K562 (cell line): Measurements from ENCODE around the gene FTSJ1.

Experiments
- CREB1 ChIP-seq, 2 experiments: sonication (generic) in 1 of 2; formaldehyde crosslinking in 1 of 2; IDR thresholded peaks; 2 replicates each; pipeline versions ENCODE4 v1.6.1 to v1.8.0; 2012 to 2022; ENCODE audit warnings: inconsistent platforms in 1 of 2, mild to moderate bottlenecking in 1 of 2, missing genetic modification reagents in 1 of 2, moderate library complexity in 1 of 2
- CTCF ChIP-seq, 3 experiments: IDR thresholded peaks in 2 of 3; conservative IDR thresholded peaks in 1 of 3; 2 replicates each; pipeline ENCODE4 v1.5.1; 2011 to 2012; ENCODE audit warnings: low read length in 3 of 3, mild to moderate bottlenecking in 3 of 3, control low read depth in 2 of 3, improper control_type of control experiment in 1 of 3, inconsistent platforms in 1 of 3, low read depth in 1 of 3, mixed read lengths in 1 of 3, moderate library complexity in 1 of 3; ENCODE audit not compliant: insufficient read depth in 2 of 3
- KLF13 ChIP-seq: fragments of 450-650 bp; IDR thresholded peaks from 2 replicates; pipeline ENCODE4 v1.6.1; 2016; ENCODE audit warnings: missing genetic modification characterization, low read depth, mild to moderate bottlenecking, missing compliant biosample characterization, moderate library complexity, borderline replicate concordance
- POLR2A ChIP-seq: fragments of 450-650 bp; conservative IDR thresholded peaks from 2 replicates; pipeline ENCODE4 v1.6.1; 2016
- SFPQ ChIP-seq: fragments of 200-400 bp; formaldehyde crosslinking; IDR thresholded peaks from 2 replicates; pipeline ENCODE4 v1.6.1; 2017; ENCODE audit warnings: mild to moderate bottlenecking, low read depth, low read length, moderate library complexity
- SMC3 ChIP-seq: conservative IDR thresholded peaks from 2 replicates; pipeline ENCODE4 v1.6.1; 2011; ENCODE audit warnings: low read depth, low read length, improper control_type of control experiment; ENCODE audit not compliant: insufficient read depth
- TEAD2 ChIP-seq: fragments of 450-650 bp; IDR thresholded peaks from 2 replicates; pipeline ENCODE4 v1.6.1; 2016; ENCODE audit warnings: missing genetic modification characterization, control low read depth, missing compliant biosample characterization
- ZNF280A ChIP-seq: fragments of 450-650 bp; IDR thresholded peaks from 2 replicates; pipeline ENCODE4 v1.6.1; 2018; ENCODE audit warnings: mild to moderate bottlenecking, low read depth; ENCODE audit not compliant: partially characterized antibody
- ZNF639 ChIP-seq, 2 experiments: fragments of 200-800 bp in 1 of 2; sonication (Bioruptor generic) in 1 of 2; sonication (generic) in 1 of 2; formaldehyde crosslinking in 1 of 2; IDR thresholded peaks in 1 of 2; conservative IDR thresholded peaks in 1 of 2; 2 replicates each; pipeline versions ENCODE4 v1.5.0 to v1.6.1; 2016 to 2020; ENCODE audit warnings: missing compliant biosample characterization in 1 of 2, missing genetic modification characterization in 1 of 2, missing genetic modification reagents in 1 of 2
- ZSCAN29 ChIP-seq: fragments of 450-650 bp; IDR thresholded peaks from 2 replicates; pipeline ENCODE4 v1.6.1; 2017

GRCh38 chrX:48533165-48533564 is 57.2 kb downstream of the FTSJ1 start:
- TF ChIP-seq CTCF (IDR thresholded peaks at IDR 0.05 in 2 of 3, conservative IDR thresholded peaks at IDR 0.05 in 1 of 3; ENCODE audit: insufficient read depth in 2 of 3, low read depth in 1 of 3, low read length in 3 of 3) (no peak), TEAD2 (tag) (no peak), SMC3 (no peak), ZSCAN29 (no peak), CREB1 (IDR thresholded peaks at IDR 0.05) (no peak), CREB1 (CRISPR knock-in tag; IDR thresholded peaks at IDR 0.05) (no peak), ZNF280A (no peak), KLF13 (no peak), POLR2A (no peak), SFPQ (no peak), ZNF639 (CRISPR knock-in tag; conservative IDR thresholded peaks at IDR 0.05 in 1 of 2, IDR thresholded peaks at IDR 0.05 in 1 of 2) (no peak)
